HepG2 (cell line): ENCODE measurements around the gene ASH1L. TPM values are rescaled to one million over a fixed set of nuclear protein-coding genes. Genes with fewer than 3 reads are reported as not detected.

Source experiments
- ATAC-seq: fragments of 200-7000 bp; cut with Tn5 transposase; 3 replicates; pipeline ENCODE4 v1.9.1; 2020; ENCODE audit warnings: mild to moderate bottlenecking, moderate library complexity
- BruUV-seq: library from RNA; stranded (reverse); fragments of 400-500 nt; replicated peaks from 2 replicates; lab custom pipeline; 2021; lab: Mats Ljungman, UMichigan
- CTCF ChIA-PET: fragments of 300-600 bp; formaldehyde crosslinking; extraction: SDS; loops from one replicate; lab custom pipeline; 2021; ENCODE audit warnings: low total read pairs, inconsistent platforms, low intra/inter-chr PET ratio; lab: Yijun Ruan, JAX
- POLR2A ChIA-PET: fragments of 350-600 bp; sonication (Branson Sonifier 250); formaldehyde crosslinking; loops from one replicate; lab custom pipeline; 2020; ENCODE audit warnings: antibody characterized with exemption, inconsistent platforms; lab: Yijun Ruan, JAX
- DNase-seq: peaks from one replicate; pipeline ENCODE4 v3.0.0-alpha.2; 2015; ENCODE audit warnings: low spot score
- FAIRE-seq: peaks from 3 replicates; lab custom pipeline; 2011; peaks lifted over from hg19 to GRCh38; lab: Jason Lieb, UNC
- H2AFZ ChIP-seq: one replicate; pipeline ENCODE4 v1.6.1; 2011; ENCODE audit warnings: low read length, inconsistent platforms
- H3K27ac ChIP-seq: fragments of 300-600 bp; 3 replicates; pipeline ENCODE4 v1.8.0; 2011; ENCODE audit warnings: mixed run types, mild to moderate bottlenecking, mixed read lengths, low read length, inconsistent platforms; ENCODE audit not compliant: insufficient read depth; ENCODE audit errors: extremely low read length
- H3K27me3 ChIP-seq, 2 experiments: fragments of 200-600 bp in 1 of 2; 2 replicates in 1 of 2; 3 replicates in 1 of 2; pipeline versions ENCODE4 v1.6.0 to v1.8.0; 2011; ENCODE audit warnings: low read length in 2 of 2, mild to moderate bottlenecking in 2 of 2, moderate library complexity in 2 of 2, inconsistent platforms in 1 of 2; ENCODE audit not compliant: insufficient read depth in 2 of 2, control insufficient read depth in 1 of 2
- H3K36me3 ChIP-seq, 2 experiments: fragments of 200-600 bp in 1 of 2; replicated peaks in 1 of 2; 2 replicates in 1 of 2; 3 replicates in 1 of 2; pipeline versions ENCODE4 v1.5.1 to v1.8.0; 2011; ENCODE audit warnings: low read length in 2 of 2, inconsistent platforms in 1 of 2; ENCODE audit not compliant: insufficient read depth in 2 of 2, control insufficient read depth in 1 of 2
- H3K4me1 ChIP-seq: 2 replicates; pipeline ENCODE4 v1.5.1; 2012; ENCODE audit warnings: low read length, inconsistent platforms; ENCODE audit not compliant: insufficient read depth
- H3K4me2 ChIP-seq: 2 replicates; pipeline ENCODE4 v1.6.0; 2011; ENCODE audit warnings: low read depth, low read length, inconsistent platforms
- H3K4me3 ChIP-seq, 3 experiments: fragments of 200-600 bp in 1 of 3; sonication (generic), shearing (Covaris generic) in 1 of 3; replicated peaks in 1 of 3; 2 replicates each; pipeline ENCODE4 v1.5.1; 2011 to 2016; ENCODE audit warnings: low read length in 3 of 3, inconsistent platforms in 2 of 3, low read depth in 2 of 3, mild to moderate bottlenecking in 2 of 3, control low read depth in 1 of 3, mixed read lengths in 1 of 3; ENCODE audit not compliant: insufficient read depth in 1 of 3
- H3K79me2 ChIP-seq: one replicate; pipeline ENCODE4 v1.6.1; 2011; ENCODE audit warnings: low read length, inconsistent platforms; ENCODE audit not compliant: insufficient read depth
- H3K9ac ChIP-seq: 2 replicates; pipeline ENCODE4 v1.6.0; 2011; ENCODE audit warnings: mild to moderate bottlenecking, low read depth, low read length, inconsistent platforms; ENCODE audit not compliant: insufficient read depth
- H3K9me3 ChIP-seq: 2 replicates; pipeline ENCODE4 v1.5.1; 2012; ENCODE audit warnings: mild to moderate bottlenecking, low read length
- H4K20me1 ChIP-seq: 2 replicates; pipeline ENCODE4 v1.6.0; 2011; ENCODE audit warnings: inconsistent platforms, mild to moderate bottlenecking, low read length, moderate library complexity; ENCODE audit not compliant: insufficient read depth
- AHDC1 ChIP-seq: sonication (generic); formaldehyde crosslinking; IDR thresholded peaks from 2 replicates; pipeline ENCODE4 v1.5.1; 2020; ENCODE audit warnings: mild to moderate bottlenecking, missing genetic modification reagents, borderline replicate concordance
- AKNA ChIP-seq: sonication (generic); formaldehyde crosslinking; IDR thresholded peaks from 2 replicates; pipeline ENCODE4 v1.4.0; 2020; ENCODE audit warnings: missing genetic modification reagents, borderline replicate concordance
- HIVEP1 ChIP-seq: sonication (generic); formaldehyde crosslinking; IDR thresholded peaks from 2 replicates; pipeline ENCODE4 v1.4.0; 2020; ENCODE audit warnings: mild to moderate bottlenecking, missing genetic modification reagents
- KMT2A ChIP-seq: sonication (generic); formaldehyde crosslinking; IDR thresholded peaks from 2 replicates; pipeline ENCODE4 v1.4.0; 2020; ENCODE audit warnings: missing genetic modification reagents
- MLX ChIP-seq: IDR thresholded peaks from 2 replicates; pipeline ENCODE4 v1.6.1; 2016
- ZIK1 ChIP-seq: sonication (generic); formaldehyde crosslinking; IDR thresholded peaks from 2 replicates; pipeline ENCODE4 v1.5.0; 2020; ENCODE audit warnings: mild to moderate bottlenecking, low read depth, missing genetic modification reagents, borderline replicate concordance
- ZNF629 ChIP-seq: sonication (generic); formaldehyde crosslinking; conservative IDR thresholded peaks from 2 replicates; pipeline ENCODE4 v1.5.0; 2020; ENCODE audit warnings: missing genetic modification reagents
- ZNF775 ChIP-seq: sonication (generic); formaldehyde crosslinking; IDR thresholded peaks from 2 replicates; pipeline ENCODE4 v1.4.0; 2020; ENCODE audit warnings: missing genetic modification reagents, mild to moderate bottlenecking, moderate library complexity, borderline replicate concordance
- ZNF792 ChIP-seq: IDR thresholded peaks from 2 replicates; pipeline ENCODE4 v1.6.1; 2016
- WGBS: methylation state at CpG from one replicate; pipeline ENCODE4 v1.1.6; 2017; ENCODE audit warnings: low lambda C conversion rate; 5-methylcytosine and 5-hydroxymethylcytosine counted together
- in situ Hi-C: cut with HindIII; loops from 2 replicates; pipeline ENCODE4 v1.10.0; 2017; ENCODE audit warnings: low pct_unique_long_range_greater_than_20kb; ENCODE audit not compliant: extremely low pct_ligation_motif_present
- intact Hi-C: fragments of 100-400 bp; cut with micrococcal nuclease; formaldehyde crosslinking; loops from one replicate; pipeline ENCODE4 v1.10.0; 2022; ENCODE audit not compliant: unreplicated experiment
- polyA plus RNA-seq, 8 experiments: library from polyadenylated mRNA; depleted of rRNA in 3 of 8; stranded (reverse) in 7 of 8; unstranded in 1 of 8; fragments of >200 nt; fragmentation: Illumina TruSeq in 4 of 8; extraction: Trizol in 4 of 8; gene quantifications; 2 replicates each; pipeline versions ENCODE4 v1.2.1 to v1.2.3, GENCODE V29; 2011 to 2016; ENCODE audit warnings: low read depth in 4 of 8, missing spikeins in 1 of 8, mixed read lengths in 1 of 8; ENCODE audit not compliant: insufficient read depth in 1 of 8
- total RNA-seq, 5 experiments: library from RNA; depleted of rRNA; stranded (reverse); fragments of >200 nt; fragmentation: Illumina TruSeq; extraction: Trizol; gene quantifications; 2 replicates each; pipeline ENCODE4 v1.2.3, GENCODE V29; 2016; ENCODE audit warnings: low read depth in 1 of 5
- TF ChIP-seq, protein P1 (sequence below): IDR thresholded peaks from 2 replicates; pipeline ENCODE4 v1.6.1; 2016; ENCODE audit warnings: missing compliant biosample characterization, missing genetic modification reagents, borderline replicate concordance

The ASH1L gene
- total and polyA plus RNA-seq, 2 of the 13 experiments (the other 11 are each of a cell fraction or from before 2014, with no cell fraction given), result 10.2 to 15.3 TPM

GRCh38 chr1:155453141-155453540 lies 109.5 kb downstream of the ASH1L start (continued):
- no peak for TF ChIP-seq ZIK1 (CRISPR knock-in tag)
- TF ChIP-seq AKNA, result no peak
- TF ChIP-seq ZNF792, result no peak
- TF ChIP-seq MLX (CRISPR knock-in tag), result no peak
- TF ChIP-seq, all 625 proteins: peak for 0

- intact Hi-C loops (loop anchor here (10.0 kb wide), 1 partner anchor 54 kb away; no protein-coding TSS in a partner anchor), in situ Hi-C loops (no loop called here)
- Histone ChIP-seq H4K20me1 (no peaks in the 10 kb centered on the region), H3K27me3 (no peaks in the 10 kb centered on the region), H2AFZ (no peak overlapping the region), H3K27ac (no peak overlapping the region), H3K36me3 (peaks cover 3 to 11% of the 10 kb centered on the region in 2 experiments; a peak in 2 of 5 replicates), H3K4me1 (peaks cover 6% of the 10 kb centered on the region; the same call in 1 of the 2 replicates), H3K4me2 (no peak overlapping the region), H3K4me3 (no peak overlapping the region), H3K79me2 (no peaks in the 10 kb centered on the region), H3K9ac (no peak overlapping the region), H3K9me3 (no peaks in the 10 kb centered on the region)
- FAIRE-seq, result no peak
- no peak for ATAC-seq
- DNase-seq, result no peak
- POLR2A ChIA-PET, result no interaction called here
- CTCF ChIA-PET, result no interaction called here
- WGBS, result 95% methylated on average over 7 of the region's 7 CpGs
- no peak for TF ChIP-seq KMT2A (CRISPR knock-in tag)
- no peak for TF ChIP-seq ZNF775 (CRISPR knock-in tag)
- TF ChIP-seq, protein P1, sequence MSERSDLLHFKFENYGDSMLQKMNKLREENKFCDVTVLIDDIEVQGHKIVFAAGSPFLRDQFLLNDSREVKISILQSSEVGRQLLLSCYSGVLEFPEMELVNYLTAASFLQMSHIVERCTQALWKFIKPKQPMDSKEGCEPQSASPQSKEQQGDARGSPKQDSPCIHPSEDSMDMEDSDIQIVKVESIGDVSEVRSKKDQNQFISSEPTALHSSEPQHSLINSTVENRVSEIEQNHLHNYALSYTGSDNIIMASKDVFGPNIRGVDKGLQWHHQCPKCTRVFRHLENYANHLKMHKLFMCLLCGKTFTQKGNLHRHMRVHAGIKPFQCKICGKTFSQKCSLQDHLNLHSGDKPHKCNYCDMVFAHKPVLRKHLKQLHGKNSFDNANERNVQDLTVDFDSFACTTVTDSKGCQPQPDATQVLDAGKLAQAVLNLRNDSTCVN (CRISPR knock-in tag), result no peak
- no peak for TF ChIP-seq HIVEP1 (CRISPR knock-in tag)
- no peak for TF ChIP-seq AHDC1 (CRISPR knock-in tag)
- TF ChIP-seq ZNF629, result no peak
- TF ChIP-seq, all 625 proteins: peak for 0
- no TSS peak for BruUV-seq
Observed at GRCh38 chr1:155451199-155451598, 111.4 kb downstream of the ASH1L start.
